HEK293T (cell line): ENCODE measurements around the gene BRD3.

ENCODE experiments used
- ARNT ChIP-seq: fragments of 450-650 bp; IDR thresholded peaks from 2 replicates; pipeline ENCODE4 v1.6.1; 2017; ENCODE audit warnings: mild to moderate bottlenecking
- FOXK2 ChIP-seq: fragments of 450-650 bp; IDR thresholded peaks from 2 replicates; pipeline ENCODE4 v1.6.1; 2016; ENCODE audit warnings: mild to moderate bottlenecking
- TARDBP ChIP-seq: fragments of 450-650 bp; IDR thresholded peaks from 2 replicates; pipeline ENCODE4 v1.6.1; 2016
- TF ChIP-seq, protein P1 (sequence below): fragments of 450-650 bp; IDR thresholded peaks from 2 replicates; pipeline ENCODE4 v1.6.1; 2016

DNA sequence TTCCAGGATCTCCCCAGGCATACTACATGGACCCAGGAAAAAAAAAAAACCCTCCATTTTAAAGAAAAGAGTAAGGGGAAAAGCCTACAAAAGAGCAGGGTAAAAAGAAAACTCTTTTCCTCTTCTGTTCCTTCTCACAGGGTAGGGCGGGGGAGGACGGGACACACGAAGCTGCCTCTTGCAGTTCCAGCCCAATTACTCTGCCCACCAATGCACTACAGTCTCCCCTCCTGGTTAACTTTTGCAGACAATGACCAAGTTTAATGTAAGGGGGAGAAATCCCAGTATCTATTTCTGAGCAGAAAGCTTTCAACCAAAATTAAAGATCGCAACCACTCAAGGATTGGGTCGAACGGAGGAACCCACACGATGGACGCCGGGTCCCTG, 1.3 kb downstream of the BRD3 start:
- no peak for TF ChIP-seq ARNT
- TF ChIP-seq, protein P1, sequence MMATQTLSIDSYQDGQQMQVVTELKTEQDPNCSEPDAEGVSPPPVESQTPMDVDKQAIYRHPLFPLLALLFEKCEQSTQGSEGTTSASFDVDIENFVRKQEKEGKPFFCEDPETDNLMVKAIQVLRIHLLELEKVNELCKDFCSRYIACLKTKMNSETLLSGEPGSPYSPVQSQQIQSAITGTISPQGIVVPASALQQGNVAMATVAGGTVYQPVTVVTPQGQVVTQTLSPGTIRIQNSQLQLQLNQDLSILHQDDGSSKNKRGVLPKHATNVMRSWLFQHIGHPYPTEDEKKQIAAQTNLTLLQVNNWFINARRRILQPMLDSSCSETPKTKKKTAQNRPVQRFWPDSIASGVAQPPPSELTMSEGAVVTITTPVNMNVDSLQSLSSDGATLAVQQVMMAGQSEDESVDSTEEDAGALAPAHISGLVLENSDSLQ = no peak
- no peak for TF ChIP-seq TARDBP
- TF ChIP-seq FOXK2 = no peak
